ENCODE data around the gene ERCC6L2. TPM values are rescaled to one million over a fixed set of nuclear protein-coding genes. Genes with fewer than 3 reads are reported as not detected.

ERCC6L2 gene
- total and polyA plus RNA-seq, 2 of the 4 experiments (the other 2 are of a cell fraction), result 13.0 to 67.6 TPM

DNA sequence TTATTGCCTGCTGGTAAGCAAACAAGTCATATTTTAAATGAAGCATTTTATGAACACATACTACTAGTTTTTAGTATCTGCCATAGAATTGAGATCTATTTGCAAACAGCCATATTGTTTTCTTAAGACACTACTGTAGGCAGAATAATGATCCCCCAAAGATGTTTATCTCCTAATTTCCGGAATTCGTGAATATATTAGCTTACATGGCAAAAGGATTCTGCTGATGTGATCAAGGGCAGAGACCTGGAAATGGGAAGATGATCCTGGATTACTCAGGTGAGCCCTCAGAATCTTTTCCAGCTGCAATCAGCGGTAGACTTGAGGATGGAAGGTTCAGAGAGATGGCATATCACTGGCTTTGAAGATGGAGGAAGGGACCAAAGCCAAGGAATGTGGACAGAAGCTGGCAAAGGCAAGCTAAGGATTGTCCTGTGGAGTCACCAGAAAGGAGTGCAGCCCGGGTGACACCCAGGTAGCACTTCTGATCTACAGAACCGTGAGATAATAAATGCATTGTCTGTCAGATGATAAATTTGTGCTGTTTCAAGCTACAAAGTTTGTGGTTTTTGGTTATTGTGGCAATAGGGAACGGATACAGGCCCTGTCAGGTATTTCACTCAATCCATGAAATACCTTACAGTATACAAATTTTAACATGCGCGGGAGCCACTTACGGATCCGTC, 1.0 kb upstream of the ERCC6L2 start (continued):
- TF ChIP-seq CEBPB (IDR thresholded peaks at IDR 0.05; ENCODE audit: low read depth, low read length) (no peak), NFE2L2 (IDR thresholded peaks at IDR 0.05; ENCODE audit: low read depth, low read length) (no peak)

GRCh38 chr9:95874989-95875304, 544 bp upstream of the ERCC6L2 start:
- no peak overlapping the region for H2BK20ac ChIP-seq (ENCODE audit: low read depth, low read length)
- peak overlapping the region; percentile 73 for H3K9ac ChIP-seq (ENCODE audit: low read depth, low read length)
- peak overlapping the region; percentile 45 for H3K18ac ChIP-seq (ENCODE audit: low read depth, low read length)
- H2BK15ac ChIP-seq (ENCODE audit: low read depth, low read length), result peak overlapping the region; percentile 55; the same call in 1 of the 3 replicates
- peaks cover 2% of the 10 kb centered on the region for H3K4me1 ChIP-seq (ENCODE audit: control insufficient read depth, insufficient read depth, low read length)
- H3K56ac ChIP-seq (ENCODE audit: extremely low read depth, insufficient read depth, low read length), result peak overlapping the region; percentile 94
- ATAC-seq (ENCODE audit: low read depth) (peak; percentile 38), DNase-seq (no peak)
- H3K23ac ChIP-seq (ENCODE audit: low read depth, low read length), result peak overlapping the region; percentile 94
- peak overlapping the region; percentile 89 for H3K14ac ChIP-seq (replicated peaks; ENCODE audit: low read depth, low read length)
- H2AK9ac ChIP-seq (replicated peaks; ENCODE audit: low read depth, low read length, poor library complexity), result peak overlapping the region; percentile 95
- H3K27ac ChIP-seq (ENCODE audit: insufficient read depth, low read length), result peak overlapping the region; percentile 78
- no peaks in the 10 kb centered on the region for H3K9me3 ChIP-seq (ENCODE audit: control insufficient read depth, insufficient read depth, low read length)
- peak overlapping the region; percentile 14; the same call in 1 of the 2 replicates for H2AK5ac ChIP-seq (ENCODE audit: low read depth, low read length)
- in situ Hi-C loops (cut with MboI; ENCODE audit: low sequenced_read_pairs), result loop anchor here (10.0 kb wide), 1 partner anchor 360 kb away; the partner anchor contains the start of gene PTCH1
- H3K27me3 ChIP-seq (ENCODE audit: control insufficient read depth, insufficient read depth, low read length), result no peaks in the 10 kb centered on the region
- peak overlapping the region; percentile 76 for H2BK120ac ChIP-seq (ENCODE audit: low read depth, low read length)
- peak overlapping the region; percentile 98 for H3K4me2 ChIP-seq (ENCODE audit: low read depth, low read length)
- H3K79me1 ChIP-seq (ENCODE audit: low read depth in 1 of 2, low read length in 2 of 2), result peaks cover 8 to 25% of the 10 kb centered on the region in 2 experiments; a peak in 3 of 4 replicates
- H3K4me3 ChIP-seq (ENCODE audit: insufficient read depth, low read depth, low read length), result no peak overlapping the region
- H3K36me3 ChIP-seq (ENCODE audit: control insufficient read depth, insufficient read depth, low read length), result no peaks in the 10 kb centered on the region; the same call in none of the 2 replicates
- peak overlapping the region; percentile 84 for H3K4ac ChIP-seq (ENCODE audit: low read depth, low read length)
- H4K91ac ChIP-seq (ENCODE audit: insufficient read depth, low read depth, low read length), result peak overlapping the region; percentile 93
- H4K5ac ChIP-seq (ENCODE audit: low read depth, low read length), result peak overlapping the region; percentile 38
- intact Hi-C loops (cut with micrococcal nuclease), result loop anchor here (1.0 to 5.0 kb wide), 7 partner anchors 68 to 558 kb away; partner anchors contain the start of gene FANCC
- TSS peak; percentile 36 for BruUV-seq (replicated peaks)
- no CpG with 5 or more reads among the region's 20 CpGs for whole genome bisulfite sequencing, 2 experiments (ENCODE audit: extremely low coverage in 2 of 2, insufficient read length in 1 of 2)
- H2BK5ac ChIP-seq (ENCODE audit: low read depth, low read length, poor library complexity, severe bottlenecking), result peak overlapping the region; percentile 69
- H3K9me1 ChIP-seq (ENCODE audit: insufficient read depth, low read length), result no peaks in the 10 kb centered on the region
- dilution Hi-C loops (cut with HindIII; ENCODE audit: low sequenced_read_pairs, unreplicated experiment), result no loop called here
- CTCF ChIA-PET, result interaction anchor here (0.6 kb wide), 1 partner anchor 343 kb away, joined by 3 read pairs; no protein-coding TSS in a partner anchor
- peak overlapping the region; percentile 99 for H2AFZ ChIP-seq (replicated peaks; ENCODE audit: low read length, poor library complexity)
- H4K20me1 ChIP-seq (ENCODE audit: insufficient read depth, low read length), result no peaks in the 10 kb centered on the region; the same call in 1 of the 2 replicates
- H4K8ac ChIP-seq (ENCODE audit: low read depth in 2 of 2, low read length in 2 of 2), result peak overlapping the region in 1 of 2 experiments; percentile 91
- POLR2A ChIA-PET (ENCODE audit: unreplicated experiment), result interaction anchor here (0.6 to 1.3 kb wide), 2 partner anchors 8 to 142 kb away, joined by 3 to 5 read pairs; no protein-coding TSS in a partner anchor
- no peak for TF ChIP-seq RCOR1 (IDR thresholded peaks at IDR 0.05; ENCODE audit: insufficient replicate concordance, low read length)
- no peak for TF ChIP-seq RAD21 (IDR thresholded peaks at IDR 0.05; ENCODE audit: low read length)
- TF ChIP-seq CHD1 (IDR thresholded peaks at IDR 0.05; ENCODE audit: low read depth, low read length), result no peak
- TF ChIP-seq MXI1 (IDR thresholded peaks at IDR 0.05; ENCODE audit: borderline replicate concordance, low read depth, low read length), result no peak
- no peak for TF ChIP-seq ELK1 (IDR thresholded peaks at IDR 0.05; ENCODE audit: borderline replicate concordance, low read depth, low read length)
- TF ChIP-seq CTCF (conservative IDR thresholded peaks at IDR 0.05; ENCODE audit: low read depth, low read length), result no peak
- no peak for TF ChIP-seq BHLHE40 (IDR thresholded peaks at IDR 0.05; ENCODE audit: low read depth, low read length)
- no peak for TF ChIP-seq POLR2A (IDR thresholded peaks at IDR 0.05; ENCODE audit: low read depth, low read length)
- TF ChIP-seq MAZ (IDR thresholded peaks at IDR 0.05; ENCODE audit: borderline replicate concordance, low read depth, low read length), result no peak
- TF ChIP-seq SMC3 (IDR thresholded peaks at IDR 0.05; ENCODE audit: low read depth, low read length), result no peak
- no peak for TF ChIP-seq NFE2L2 (IDR thresholded peaks at IDR 0.05; ENCODE audit: low read depth, low read length)
- no peak for TF ChIP-seq CEBPB (IDR thresholded peaks at IDR 0.05; ENCODE audit: low read depth, low read length)
- no peak for TF ChIP-seq FOS (IDR thresholded peaks at IDR 0.05; ENCODE audit: low read depth, low read length)
- no peak for TF ChIP-seq MAFK (IDR thresholded peaks at IDR 0.05; ENCODE audit: low read depth, low read length)
